IMR-90 (cell line): ENCODE results near the gene ERN1. TPM values are rescaled to one million over a fixed set of nuclear protein-coding genes. Genes with fewer than 3 reads are reported as not detected.

ENCODE experiments used
- ATAC-seq: fragments of 200-7000 bp; cut with Tn5 transposase; 2 replicates; pipeline ENCODE4 v1.9.1; 2020; ENCODE audit warnings: low read depth, mild to moderate bottlenecking, moderate library complexity
- BruUV-seq: library from RNA; stranded (reverse); fragments of 400-500 nt; replicated peaks from 2 replicates; lab custom pipeline; 2021; lab: Mats Ljungman, UMichigan
- CTCF ChIA-PET: fragments of 300-600 bp; formaldehyde crosslinking; extraction: SDS; loops from one replicate; lab custom pipeline; 2021; ENCODE audit warnings: antibody characterized with exemption; lab: Yijun Ruan, JAX
- POLR2A ChIA-PET: fragments of 300-600 bp; sonication (Branson Sonifier 250); formaldehyde crosslinking; loops from one replicate; lab custom pipeline; 2022; ENCODE audit warnings: antibody characterized with exemption; ENCODE audit not compliant: unreplicated experiment; lab: Charles Lee
- DNase-seq: peaks from one replicate; pipeline ENCODE4 v3.0.0; 2013
- H2AFZ ChIP-seq: replicated peaks from 2 replicates; pipeline ENCODE3; 2013; ENCODE audit warnings: low read length, mild to moderate bottlenecking; ENCODE audit not compliant: poor library complexity
- H2AK5ac ChIP-seq: 2 replicates; pipeline ENCODE4 v1.6.1; 2013; ENCODE audit warnings: low read depth, low read length, inconsistent platforms
- H2AK9ac ChIP-seq: replicated peaks from 2 replicates; pipeline ENCODE3; 2013; ENCODE audit warnings: mild to moderate bottlenecking, low read depth, low read length, moderate library complexity; ENCODE audit not compliant: poor library complexity
- H2BK120ac ChIP-seq: 2 replicates; pipeline ENCODE4 v1.6.1; 2013; ENCODE audit warnings: low read depth, low read length, inconsistent platforms
- H2BK15ac ChIP-seq: 3 replicates; pipeline ENCODE4 v1.6.1; 2013; ENCODE audit warnings: low read depth, low read length, inconsistent platforms
- H2BK20ac ChIP-seq: 2 replicates; pipeline ENCODE4 v1.6.1; 2013; ENCODE audit warnings: low read depth, mild to moderate bottlenecking, inconsistent platforms, low read length, moderate library complexity
- H2BK5ac ChIP-seq: 2 replicates; pipeline ENCODE4 v1.6.1; 2013; ENCODE audit warnings: mild to moderate bottlenecking, low read depth, low read length, inconsistent platforms; ENCODE audit not compliant: poor library complexity, severe bottlenecking
- H3K14ac ChIP-seq: replicated peaks from 2 replicates; pipeline ENCODE4 v1.6.1; 2013; ENCODE audit warnings: low read depth, low read length, inconsistent platforms
- H3K18ac ChIP-seq: 2 replicates; pipeline ENCODE4 v1.6.1; 2013; ENCODE audit warnings: low read depth, low read length, control low read depth
- H3K23ac ChIP-seq: 2 replicates; pipeline ENCODE4 v1.6.1; 2013; ENCODE audit warnings: low read depth, low read length, inconsistent platforms
- H3K27ac ChIP-seq: 2 replicates; pipeline ENCODE4 v1.5.1; 2013; ENCODE audit warnings: mild to moderate bottlenecking, control low read depth, low read length; ENCODE audit not compliant: insufficient read depth
- H3K27me3 ChIP-seq: 2 replicates; pipeline ENCODE4 v1.6.1; 2013; ENCODE audit warnings: low read length; ENCODE audit not compliant: control insufficient read depth, insufficient read depth
- H3K36me3 ChIP-seq: 2 replicates; pipeline ENCODE4 v1.6.1; 2013; ENCODE audit warnings: low read length, mixed read lengths; ENCODE audit not compliant: control insufficient read depth, insufficient read depth
- H3K4ac ChIP-seq: 2 replicates; pipeline ENCODE4 v1.6.1; 2013; ENCODE audit warnings: low read depth, low read length, inconsistent platforms
- H3K4me1 ChIP-seq: 2 replicates; pipeline ENCODE4 v1.6.1; 2013; ENCODE audit warnings: low read length, mixed read lengths; ENCODE audit not compliant: control insufficient read depth, insufficient read depth
- H3K4me2 ChIP-seq: 2 replicates; pipeline ENCODE4 v1.6.1; 2013; ENCODE audit warnings: low read depth, mild to moderate bottlenecking, control low read depth, low read length, moderate library complexity
- H3K4me3 ChIP-seq: 2 replicates; pipeline ENCODE4 v1.5.1; 2013; ENCODE audit warnings: low read depth, mild to moderate bottlenecking, control low read depth, low read length, moderate library complexity; ENCODE audit not compliant: insufficient read depth
- H3K56ac ChIP-seq: 2 replicates; pipeline ENCODE4 v1.6.1; 2013; ENCODE audit warnings: low read length, inconsistent platforms; ENCODE audit not compliant: insufficient read depth; ENCODE audit errors: extremely low read depth
- H3K79me1 ChIP-seq, 2 experiments: 2 replicates each; pipeline ENCODE4 v1.6.1; 2013; ENCODE audit warnings: low read length in 2 of 2, inconsistent platforms in 1 of 2, low read depth in 1 of 2
- H3K9ac ChIP-seq: 2 replicates; pipeline ENCODE4 v1.6.1; 2013; ENCODE audit warnings: low read depth, low read length, control low read depth
- H3K9me1 ChIP-seq: 2 replicates; pipeline ENCODE4 v1.6.1; 2013; ENCODE audit warnings: low read length, inconsistent platforms; ENCODE audit not compliant: insufficient read depth
- H3K9me3 ChIP-seq: 2 replicates; pipeline ENCODE4 v1.6.1; 2013; ENCODE audit warnings: low read length; ENCODE audit not compliant: control insufficient read depth, insufficient read depth
- H4K20me1 ChIP-seq: 2 replicates; pipeline ENCODE4 v1.6.1; 2013; ENCODE audit warnings: low read length, inconsistent platforms; ENCODE audit not compliant: insufficient read depth
- H4K5ac ChIP-seq: 2 replicates; pipeline ENCODE4 v1.6.1; 2013; ENCODE audit warnings: mild to moderate bottlenecking, low read depth, low read length, control low read depth
- H4K8ac ChIP-seq, 2 experiments: 2 replicates each; pipeline ENCODE4 v1.6.1; 2013; ENCODE audit warnings: low read depth in 2 of 2, low read length in 2 of 2, control low read depth in 1 of 2, inconsistent platforms in 1 of 2
- H4K91ac ChIP-seq: 2 replicates; pipeline ENCODE4 v1.6.1; 2013; ENCODE audit warnings: low read depth, low read length, inconsistent platforms; ENCODE audit not compliant: insufficient read depth
- BHLHE40 ChIP-seq: fragments of 150-350 bp; IDR thresholded peaks from 2 replicates; pipeline ENCODE4 v1.6.1; 2016; ENCODE audit warnings: mild to moderate bottlenecking, low read depth, low read length
- CHD1 ChIP-seq: IDR thresholded peaks from 2 replicates; pipeline ENCODE4 v1.6.1; 2012; ENCODE audit warnings: low read depth, low read length, improper control_type of control experiment
- CTCF ChIP-seq: conservative IDR thresholded peaks from 2 replicates; pipeline ENCODE4 v1.5.1; 2012; ENCODE audit warnings: mild to moderate bottlenecking, low read depth, low read length, improper control_type of control experiment
- MAZ ChIP-seq: IDR thresholded peaks from 2 replicates; pipeline ENCODE4 v1.6.1; 2012; ENCODE audit warnings: low read depth, mild to moderate bottlenecking, low read length, improper control_type of control experiment, moderate library complexity, borderline replicate concordance
- MXI1 ChIP-seq: IDR thresholded peaks from 2 replicates; pipeline ENCODE4 v1.6.1; 2012; ENCODE audit warnings: low read depth, mild to moderate bottlenecking, low read length, moderate library complexity, borderline replicate concordance
- POLR2A ChIP-seq: IDR thresholded peaks from 2 replicates; pipeline ENCODE4 v1.6.1; 2012; ENCODE audit warnings: mild to moderate bottlenecking, low read depth, low read length
- RFX5 ChIP-seq: IDR thresholded peaks from 2 replicates; pipeline ENCODE4 v1.8.0; 2012; ENCODE audit warnings: low read depth, mild to moderate bottlenecking, low read length, moderate library complexity
- USF2 ChIP-seq: fragments of 150-350 bp; IDR thresholded peaks from 2 replicates; pipeline ENCODE4 v1.6.1; 2017; ENCODE audit warnings: mild to moderate bottlenecking, antibody characterized with exemption, low read length, low read depth
- WGBS, 2 experiments: methylation state at CpG; one replicate each; pipeline versions ENCODE4 v1.1.5 to v1.1.7; 2013; ENCODE audit warnings: missing lambda C conversion rate in 2 of 2; ENCODE audit not compliant: insufficient read length in 1 of 2; ENCODE audit errors: extremely low coverage in 2 of 2; 5-methylcytosine and 5-hydroxymethylcytosine counted together
- dilution Hi-C: fragments of 300-500 bp; cut with HindIII; formaldehyde crosslinking; loops from one replicate; pipeline ENCODE4 v1.14.3; 2018; ENCODE audit warnings: low sequenced_read_pairs; ENCODE audit not compliant: unreplicated experiment
- in situ Hi-C: fragments of 300-500 bp; cut with MboI; formaldehyde crosslinking; loops from 3 replicates; pipeline ENCODE4 v1.14.3; 2019; ENCODE audit warnings: low sequenced_read_pairs, inconsistent platforms, mixed read lengths
- intact Hi-C: fragments of 100-400 bp; cut with micrococcal nuclease; formaldehyde crosslinking; loops from 2 replicates; pipeline ENCODE4 v1.10.0; 2022
- polyA plus RNA-seq, 3 experiments: library from polyadenylated mRNA; depleted of rRNA; stranded (reverse); fragments of >200 nt; gene quantifications; 2 replicates each; pipeline ENCODE4 v1.2.3, GENCODE V29; 2012; ENCODE audit warnings: low replicate concordance in 1 of 3
- total RNA-seq: library from RNA; depleted of rRNA; stranded (reverse); fragments of >200 nt; gene quantifications from 2 replicates; pipeline ENCODE4 v1.2.3, GENCODE V29; 2012

The ERN1 gene
- total and polyA plus RNA-seq, 2 of the 4 experiments (the other 2 are of a cell fraction): 2.7 to 4.1 TPM

DNA sequence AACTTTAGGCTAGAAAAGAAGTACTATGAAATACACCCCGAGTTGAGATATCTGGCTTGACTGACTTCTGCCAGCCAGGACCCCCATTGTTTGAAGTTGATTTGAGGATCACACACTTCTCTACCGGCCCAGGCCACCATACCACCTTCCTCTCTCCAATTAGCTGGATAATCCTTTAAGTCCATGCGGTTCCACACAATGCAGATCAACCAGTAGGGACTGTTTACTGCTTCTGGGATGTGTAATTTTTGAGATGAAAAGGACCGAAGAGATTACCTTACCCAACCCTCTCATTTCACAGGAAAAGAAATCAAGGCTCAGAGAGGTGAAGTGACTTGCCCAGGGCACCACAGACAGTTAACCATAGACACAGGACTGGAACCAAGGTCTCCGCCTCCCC lies 20.5 kb downstream of the ERN1 start:
- Histone ChIP-seq H3K4me3 (no peak overlapping the region), H2BK15ac (no peak overlapping the region), H3K79me1 (peaks cover 31 to 39% of the 10 kb centered on the region in 2 experiments), H2BK20ac (no peak overlapping the region), H3K9me1 (peaks cover 6% of the 10 kb centered on the region), H4K20me1 (no peaks in the 10 kb centered on the region), H4K8ac (no peak overlapping the region), H3K14ac (no peak overlapping the region), H2AK9ac (no peak overlapping the region), H4K91ac (no peak overlapping the region), H3K4me2 (no peak overlapping the region), H3K23ac (no peak overlapping the region), H3K36me3 (no peaks in the 10 kb centered on the region), H2BK120ac (no peak overlapping the region), H3K27ac (no peak overlapping the region), H3K9ac (no peak overlapping the region), H3K4me1 (peaks cover 2% of the 10 kb centered on the region; the same call in 1 of the 2 replicates), H3K56ac (no peak overlapping the region), H3K4ac (no peak overlapping the region), H4K5ac (no peak overlapping the region), H3K27me3 (no peaks in the 10 kb centered on the region), H2AFZ (no peak overlapping the region), H3K18ac (no peak overlapping the region), H2BK5ac (no peak overlapping the region), H2AK5ac (no peak overlapping the region), H3K9me3 (no peaks in the 10 kb centered on the region)
- CTCF ChIA-PET: interaction anchor here (0.9 kb wide), 1 partner anchor 30 kb away, joined by 3 read pairs; no protein-coding TSS in a partner anchor
- no CpG with 5 or more reads among the region's 5 CpGs for WGBS, 2 experiments
- dilution Hi-C loops (no loop called here), in situ Hi-C loops (no loop called here), intact Hi-C loops (no loop called here)
- BruUV-seq: no TSS peak
- no peak for TF ChIP-seq MXI1
- no peak for TF ChIP-seq RFX5
- no peak for TF ChIP-seq CHD1
- no peak for TF ChIP-seq CTCF
- no peak for TF ChIP-seq POLR2A
- no peak for TF ChIP-seq BHLHE40
- no peak for TF ChIP-seq USF2
- TF ChIP-seq MAZ: no peak
- POLR2A ChIA-PET: no interaction called here
- DNase-seq: no peak
- ATAC-seq: no peak
